Keratinocyte (primary cell): ENCODE data around the gene SNX6. TPM values are rescaled to one million over a fixed set of nuclear protein-coding genes. Genes with fewer than 3 reads are reported as not detected.

Experiments
- DNase-seq: peaks from one replicate; pipeline ENCODE4 v3.0.0-alpha.2; 2011; ENCODE audit warnings: low read depth, missing footprints, low spot score
- FAIRE-seq: peaks from 2 replicates; lab custom pipeline; 2011; peaks lifted over from hg19 to GRCh38; lab: Jason Lieb, UNC
- H2AFZ ChIP-seq: 2 replicates; pipeline ENCODE4 v1.6.0; 2012; ENCODE audit warnings: low read length, control low read depth, inconsistent platforms; ENCODE audit not compliant: control insufficient read depth
- H3K27ac ChIP-seq: 2 replicates; pipeline ENCODE4 v1.5.1; 2011; ENCODE audit warnings: low read length; ENCODE audit not compliant: control insufficient read depth, insufficient read depth
- H3K27me3 ChIP-seq: 3 replicates; pipeline ENCODE4 v1.6.0; 2011; ENCODE audit warnings: low read length; ENCODE audit not compliant: control insufficient read depth, insufficient read depth; ENCODE audit errors: extremely low read depth
- H3K36me3 ChIP-seq, 2 experiments: 2 replicates in 1 of 2; 3 replicates in 1 of 2; pipeline ENCODE4 v1.5.1; 2011; ENCODE audit warnings: low read length in 2 of 2, mild to moderate bottlenecking in 1 of 2; ENCODE audit not compliant: control insufficient read depth in 2 of 2, insufficient read depth in 2 of 2; ENCODE audit errors: extremely low read depth in 1 of 2
- H3K4me1 ChIP-seq: 3 replicates; pipeline ENCODE4 v1.5.1; 2011; ENCODE audit warnings: low read length; ENCODE audit not compliant: control insufficient read depth, insufficient read depth; ENCODE audit errors: extremely low read depth
- H3K4me2 ChIP-seq: 3 replicates; pipeline ENCODE4 v1.6.0; 2011; ENCODE audit warnings: low read depth, low read length; ENCODE audit not compliant: control insufficient read depth, insufficient read depth; ENCODE audit errors: extremely low read depth
- H3K4me3 ChIP-seq, 3 experiments: fragments of 200-600 bp in 1 of 3; sonication (generic) in 1 of 3; 2 replicates in 2 of 3; 3 replicates in 1 of 3; pipeline ENCODE4 v1.5.1; 2011 to 2016; ENCODE audit warnings: low read length in 3 of 3, mild to moderate bottlenecking in 3 of 3, control low read depth in 2 of 3, inconsistent platforms in 1 of 3, low read depth in 1 of 3, mixed read lengths in 1 of 3, mixed run types in 1 of 3, moderate library complexity in 1 of 3; ENCODE audit not compliant: control insufficient read depth in 2 of 3, insufficient read depth in 2 of 3; ENCODE audit errors: extremely low read depth in 1 of 3
- H3K79me2 ChIP-seq: 2 replicates; pipeline ENCODE4 v1.6.0; 2012; ENCODE audit warnings: low read length; ENCODE audit not compliant: control insufficient read depth, insufficient read depth
- H3K9ac ChIP-seq: 3 replicates; pipeline ENCODE4 v1.6.0; 2011; ENCODE audit warnings: low read length; ENCODE audit not compliant: control insufficient read depth, insufficient read depth; ENCODE audit errors: extremely low read depth
- H3K9me1 ChIP-seq: 3 replicates; pipeline ENCODE4 v1.6.0; 2011; ENCODE audit warnings: low read length; ENCODE audit not compliant: control insufficient read depth, insufficient read depth; ENCODE audit errors: extremely low read depth
- H3K9me3 ChIP-seq: 2 replicates; pipeline ENCODE4 v1.5.1; 2012; ENCODE audit warnings: low read depth, low read length; ENCODE audit not compliant: control insufficient read depth
- H4K20me1 ChIP-seq: 3 replicates; pipeline ENCODE4 v1.6.0; 2011; ENCODE audit warnings: low read length; ENCODE audit not compliant: control insufficient read depth, insufficient read depth; ENCODE audit errors: extremely low read depth
- EZH2 ChIP-seq: IDR thresholded peaks from one replicate; pipeline ENCODE4 v1.6.1; 2012; ENCODE audit warnings: inconsistent platforms, mild to moderate bottlenecking, low read length, moderate library complexity
- dilution Hi-C: fragments of 300-500 bp; cut with MboI; formaldehyde crosslinking; loops from one replicate; pipeline ENCODE4 v1.7.0; 2020; ENCODE audit warnings: low sequenced_read_pairs; ENCODE audit not compliant: extremely low pct_ligation_motif_present
- polyA plus RNA-seq, 5 experiments: library from polyadenylated mRNA; depleted of rRNA in 3 of 5; stranded (reverse) in 3 of 5; stranded (forward) in 1 of 5; unstranded in 1 of 5; fragments of >200 nt; gene quantifications; 1 replicate in 1 of 5; 2 replicates in 3 of 5; 3 replicates in 1 of 5; pipeline versions ENCODE4 v1.2.1 to v1.2.3, GENCODE V29; 2011 to 2012; ENCODE audit warnings: missing spikeins in 2 of 5, low read depth in 1 of 5, low replicate concordance in 1 of 5
- TF ChIP-seq, protein P1 (sequence below), 3 experiments: IDR thresholded peaks in 1 of 3; conservative IDR thresholded peaks in 1 of 3; optimal IDR thresholded peaks in 1 of 3; 2 replicates in 2 of 3; 3 replicates in 1 of 3; pipeline versions ENCODE3 to v1.5.1; 2011; ENCODE audit warnings: low read length in 3 of 3, mild to moderate bottlenecking in 3 of 3, moderate library complexity in 2 of 3, control low read depth in 1 of 3, inconsistent platforms in 1 of 3; ENCODE audit not compliant: insufficient read depth in 2 of 3; ENCODE audit errors: extremely low read depth in 1 of 3

Gene SNX6
- polyA plus RNA-seq, 1 donor (not counting 4 experiments of a cell fraction or from before 2014, with no cell fraction given): 137 TPM

DNA sequence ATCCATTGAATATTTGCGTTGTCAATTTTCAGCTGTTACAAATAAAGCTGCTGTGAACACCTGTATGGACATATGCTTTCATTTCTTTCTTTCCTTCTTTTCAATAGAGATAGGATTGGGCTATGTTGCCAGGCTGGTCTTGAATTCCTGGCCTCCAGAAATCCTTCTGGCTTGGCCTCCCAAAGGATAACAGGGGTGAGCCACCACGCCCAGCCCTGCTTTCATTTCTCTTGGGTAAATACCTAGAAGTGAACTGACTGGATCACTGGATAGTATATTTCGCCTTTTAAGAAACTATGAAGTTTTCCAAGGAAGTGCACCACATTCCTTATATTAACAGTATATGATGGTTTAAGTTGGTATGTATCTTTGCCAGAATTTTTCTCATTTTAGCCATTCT, 58.2 kb downstream of the SNX6 start:
- no peaks in the 10 kb centered on the region for H3K9me3 ChIP-seq
- dilution Hi-C loops: no loop called here
- no peaks in the 10 kb centered on the region for H3K4me1 ChIP-seq
- no peaks in the 10 kb centered on the region for H4K20me1 ChIP-seq
- H3K4me3 ChIP-seq: no peak overlapping the region
- TF ChIP-seq, protein P1, sequence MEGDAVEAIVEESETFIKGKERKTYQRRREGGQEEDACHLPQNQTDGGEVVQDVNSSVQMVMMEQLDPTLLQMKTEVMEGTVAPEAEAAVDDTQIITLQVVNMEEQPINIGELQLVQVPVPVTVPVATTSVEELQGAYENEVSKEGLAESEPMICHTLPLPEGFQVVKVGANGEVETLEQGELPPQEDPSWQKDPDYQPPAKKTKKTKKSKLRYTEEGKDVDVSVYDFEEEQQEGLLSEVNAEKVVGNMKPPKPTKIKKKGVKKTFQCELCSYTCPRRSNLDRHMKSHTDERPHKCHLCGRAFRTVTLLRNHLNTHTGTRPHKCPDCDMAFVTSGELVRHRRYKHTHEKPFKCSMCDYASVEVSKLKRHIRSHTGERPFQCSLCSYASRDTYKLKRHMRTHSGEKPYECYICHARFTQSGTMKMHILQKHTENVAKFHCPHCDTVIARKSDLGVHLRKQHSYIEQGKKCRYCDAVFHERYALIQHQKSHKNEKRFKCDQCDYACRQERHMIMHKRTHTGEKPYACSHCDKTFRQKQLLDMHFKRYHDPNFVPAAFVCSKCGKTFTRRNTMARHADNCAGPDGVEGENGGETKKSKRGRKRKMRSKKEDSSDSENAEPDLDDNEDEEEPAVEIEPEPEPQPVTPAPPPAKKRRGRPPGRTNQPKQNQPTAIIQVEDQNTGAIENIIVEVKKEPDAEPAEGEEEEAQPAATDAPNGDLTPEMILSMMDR (optimal IDR thresholded peaks at IDR 0.05 in 1 of 3, IDR thresholded peaks at IDR 0.05 in 1 of 3, conservative IDR thresholded peaks at IDR 0.05 in 1 of 3; ENCODE audit: extremely low read depth in 1 of 3, insufficient read depth in 2 of 3, low read length in 3 of 3): no peak
- TF ChIP-seq EZH2: no peak
- H3K9ac ChIP-seq: no peak overlapping the region
- H3K4me2 ChIP-seq: no peak overlapping the region
- H3K36me3 ChIP-seq: peaks cover 6 to 17% of the 10 kb centered on the region in 2 experiments
- no peak overlapping the region for H2AFZ ChIP-seq
- DNase-seq (no peak), FAIRE-seq (no peak)
- no peaks in the 10 kb centered on the region for H3K27me3 ChIP-seq
- no peaks in the 10 kb centered on the region for H3K79me2 ChIP-seq
- no peaks in the 10 kb centered on the region for H3K9me1 ChIP-seq
- H3K27ac ChIP-seq: no peak overlapping the region

- H3K9me3 ChIP-seq: no peaks in the 10 kb centered on the region
- no peaks in the 10 kb centered on the region for H4K20me1 ChIP-seq
- no peaks in the 10 kb centered on the region for H3K27me3 ChIP-seq
- TF ChIP-seq, protein P1 (optimal IDR thresholded peaks at IDR 0.05 in 1 of 3, IDR thresholded peaks at IDR 0.05 in 1 of 3, conservative IDR thresholded peaks at IDR 0.05 in 1 of 3; ENCODE audit: extremely low read depth in 1 of 3, insufficient read depth in 2 of 3, low read length in 3 of 3): no peak
- no peak for TF ChIP-seq EZH2
- H3K9me1 ChIP-seq: no peaks in the 10 kb centered on the region
- dilution Hi-C loops: no loop called here
- H3K36me3 ChIP-seq: peaks cover 10 to 19% of the 10 kb centered on the region in 2 experiments
- H3K9ac ChIP-seq: no peak overlapping the region
- DNase-seq (no peak), FAIRE-seq (no peak)
- H2AFZ ChIP-seq: no peak overlapping the region
- no peaks in the 10 kb centered on the region for H3K4me1 ChIP-seq
- no peaks in the 10 kb centered on the region for H3K79me2 ChIP-seq
- H3K27ac ChIP-seq: no peak overlapping the region
- no peak overlapping the region for H3K4me2 ChIP-seq
- no peak overlapping the region for H3K4me3 ChIP-seq
Observed at GRCh38 chr14:34569750-34570149, 60.2 kb downstream of the SNX6 start.
